Liver (tissue), 9 donors: ENCODE measurements around the gene MARCHF6. TPM values are rescaled to one million over a fixed set of nuclear protein-coding genes. Genes with fewer than 3 reads are reported as not detected.

Experiments
- DNase-seq: peaks from one replicate; pipeline ENCODE4 v3.0.0-alpha.2; 2017; ENCODE audit warnings: low spot score
- H3K27ac ChIP-seq, 2 donors: one replicate each; pipeline ENCODE4 v1.7.0; 2013; ENCODE audit warnings: inconsistent platforms in 2 of 2, low read length in 2 of 2, control low read depth in 1 of 2, low read depth in 1 of 2, mild to moderate bottlenecking in 1 of 2
- H3K27me3 ChIP-seq, 4 donors: one replicate each; pipeline versions ENCODE4 v1.6.1 to v1.7.0; 2013; ENCODE audit warnings: low read length in 3 of 4, inconsistent platforms in 1 of 4, mild to moderate bottlenecking in 1 of 4, moderate library complexity in 1 of 4; ENCODE audit not compliant: control insufficient read depth in 4 of 4, insufficient read depth in 4 of 4
- H3K36me3 ChIP-seq, 4 donors: one replicate each; pipeline versions ENCODE4 v1.6.1 to v1.7.0; 2013; ENCODE audit warnings: low read length in 3 of 4, mild to moderate bottlenecking in 3 of 4, low read depth in 1 of 4, moderate library complexity in 1 of 4; ENCODE audit not compliant: control insufficient read depth in 4 of 4, insufficient read depth in 3 of 4
- H3K4me1 ChIP-seq, 4 donors: one replicate each; pipeline versions ENCODE4 v1.6.1 to v1.7.0; 2013; ENCODE audit warnings: low read length in 3 of 4, mild to moderate bottlenecking in 3 of 4, moderate library complexity in 1 of 4; ENCODE audit not compliant: control insufficient read depth in 4 of 4, insufficient read depth in 4 of 4
- H3K4me3 ChIP-seq, 3 donors: one replicate each; pipeline versions ENCODE4 v1.6.1 to v1.7.0; 2013; ENCODE audit warnings: low read length in 3 of 3, control low read depth in 1 of 3, low read depth in 1 of 3, mild to moderate bottlenecking in 1 of 3
- H3K9ac ChIP-seq, 2 donors: one replicate each; pipeline ENCODE4 v1.7.0; 2013; ENCODE audit warnings: low read length in 2 of 2, mild to moderate bottlenecking in 2 of 2, moderate library complexity in 2 of 2, control low read depth in 1 of 2, low read depth in 1 of 2
- H3K9me3 ChIP-seq, 4 donors: one replicate each; pipeline versions ENCODE4 v1.6.1 to v1.7.0; 2013; ENCODE audit warnings: low read length in 3 of 4; ENCODE audit not compliant: control insufficient read depth in 4 of 4
- EGR1 ChIP-seq, 2 donors: IDR thresholded peaks; 2 replicates each; pipeline ENCODE4 v1.6.1; 2016 to 2018; ENCODE audit warnings: antibody characterized with exemption in 2 of 2, low read depth in 2 of 2
- FOXA2 ChIP-seq: IDR thresholded peaks from 2 replicates; pipeline ENCODE4 v1.6.1; 2016; ENCODE audit warnings: antibody characterized with exemption
- GABPA ChIP-seq, 2 donors: IDR thresholded peaks in 1 of 2; conservative IDR thresholded peaks in 1 of 2; 2 replicates each; pipeline ENCODE4 v1.6.1; 2016; ENCODE audit warnings: antibody characterized with exemption in 2 of 2, mild to moderate bottlenecking in 1 of 2, moderate library complexity in 1 of 2
- HNF4A ChIP-seq, 2 donors: conservative IDR thresholded peaks; 2 replicates each; pipeline ENCODE4 v1.6.1; 2016; ENCODE audit warnings: antibody characterized with exemption in 2 of 2, mild to moderate bottlenecking in 2 of 2
- RXRA ChIP-seq, 2 donors: IDR thresholded peaks; 2 replicates each; pipeline ENCODE4 v1.6.1; 2017 to 2018; ENCODE audit warnings: antibody characterized with exemption in 2 of 2, mild to moderate bottlenecking in 1 of 2
- SP1 ChIP-seq: IDR thresholded peaks from 2 replicates; pipeline ENCODE4 v1.6.1; 2018; ENCODE audit warnings: antibody characterized with exemption, mild to moderate bottlenecking
- TAF1 ChIP-seq: conservative IDR thresholded peaks from 2 replicates; pipeline ENCODE4 v1.6.1; 2016; ENCODE audit warnings: antibody characterized with exemption, mild to moderate bottlenecking
- WGBS: extraction: QIAGEN DNeasy Blood & Tissue Kit; methylation state at CpG from one replicate; pipeline ENCODE4 v1.1.7; 2013; 5-methylcytosine and 5-hydroxymethylcytosine counted together
- polyA plus RNA-seq, 2 donors: library from polyadenylated mRNA; stranded (reverse) in 1 of 2; unstranded in 1 of 2; fragments of 200-250 nt in 1 of 2; fragments of >200 nt in 1 of 2; fragmentation: Nextera tagmentation in 1 of 2; extraction: Ambion mirVana in 1 of 2; gene quantifications; one replicate each; pipeline versions ENCODE4 v1.2.1 to v1.2.3, GENCODE V29; 2013 to 2015
- total RNA-seq, 2 donors: library from RNA; depleted of rRNA; stranded (reverse); fragments of >200 nt; gene quantifications; one replicate each; pipeline ENCODE4 v1.2.3, GENCODE V29; 2014
- TF ChIP-seq, protein P1 (sequence below): fragments of 150-350 bp; IDR thresholded peaks from 2 replicates; pipeline ENCODE4 v1.5.1; 2017; ENCODE audit warnings: improper control_type of control experiment, low read depth, low read length; ENCODE audit not compliant: missing input control
- TF ChIP-seq, protein P2 (sequence below): IDR thresholded peaks from 2 replicates; pipeline ENCODE4 v1.6.1; 2016; ENCODE audit warnings: antibody characterized with exemption
- TF ChIP-seq, protein P3 (sequence below): IDR thresholded peaks from 2 replicates; pipeline ENCODE4 v1.6.1; 2016; ENCODE audit warnings: antibody characterized with exemption, mild to moderate bottlenecking
- donor health status: healthy.
- donor health status: healthy.
- donor health status: healthy.
- donor health status: healthy.
- donor health status: healthy.

The MARCHF6 gene
- total and polyA plus RNA-seq, 4 donors: 20.6 to 77.7 (median 62.4) TPM

DNA sequence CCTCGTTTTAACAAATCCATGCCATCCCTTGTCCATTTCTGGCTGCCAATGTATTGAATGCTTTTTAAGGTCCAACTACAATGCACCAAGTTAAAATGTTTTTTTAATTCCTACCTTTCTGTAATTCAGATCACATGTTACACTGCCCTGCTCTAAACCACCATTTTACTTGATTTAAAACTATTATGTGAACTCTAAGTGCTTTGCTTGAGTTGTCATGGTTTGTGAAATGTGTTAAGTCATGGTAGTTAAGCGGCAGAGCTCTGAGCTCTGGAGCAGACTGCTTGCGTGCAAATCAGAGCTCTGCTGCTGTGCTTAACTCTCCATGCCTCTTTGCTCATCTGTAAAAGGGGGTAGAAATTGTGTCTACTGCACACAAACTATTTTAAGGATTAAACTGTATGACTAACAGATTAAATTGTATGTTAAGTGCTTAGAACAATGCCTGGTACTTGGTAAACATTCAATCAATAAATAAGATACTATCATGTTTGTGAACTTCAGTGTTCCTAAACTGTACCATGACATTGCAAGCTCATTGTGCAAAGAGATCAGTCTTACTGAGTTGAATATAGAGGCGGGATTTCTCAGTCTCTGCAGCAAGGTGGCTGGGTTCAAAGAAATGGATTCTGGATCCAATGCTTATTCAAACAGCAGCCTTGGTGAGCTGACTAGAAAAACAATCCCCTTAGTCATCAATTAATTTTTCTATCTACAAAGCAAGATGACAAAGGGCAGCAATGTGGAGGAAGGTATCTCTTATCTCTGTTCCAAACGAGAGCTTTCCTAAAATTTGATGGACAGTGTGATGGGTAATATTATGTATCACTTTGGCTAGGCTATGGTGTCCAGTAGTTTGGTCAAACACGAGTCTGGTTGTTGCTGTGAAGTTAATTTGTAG, 29.7 kb upstream of the MARCHF6 start:
- no peak overlapping the region for H3K9ac ChIP-seq
- WGBS: 72% methylated on average over 6 of the region's 6 CpGs
- H3K4me3 ChIP-seq: no peak overlapping the region
- H3K27ac ChIP-seq: no peak overlapping the region
- no peaks in the 10 kb centered on the region for H3K36me3 ChIP-seq
- no peaks in the 10 kb centered on the region for H3K9me3 ChIP-seq
- peaks cover 0 to 6% (median 3%) of the 10 kb centered on the region in 4 donors for H3K4me1 ChIP-seq
- no peak for DNase-seq
- no peaks in the 10 kb centered on the region for H3K27me3 ChIP-seq
- TF ChIP-seq HNF4A (conservative IDR thresholded peaks at IDR 0.05) (no peak), RXRA (IDR thresholded peaks at IDR 0.05) (peak in 1 of 2 donors; percentile 17), SP1 (no peak), GABPA (IDR thresholded peaks at IDR 0.05 in 1 of 2, conservative IDR thresholded peaks at IDR 0.05 in 1 of 2) (no peak)
- TF ChIP-seq, protein P1, sequence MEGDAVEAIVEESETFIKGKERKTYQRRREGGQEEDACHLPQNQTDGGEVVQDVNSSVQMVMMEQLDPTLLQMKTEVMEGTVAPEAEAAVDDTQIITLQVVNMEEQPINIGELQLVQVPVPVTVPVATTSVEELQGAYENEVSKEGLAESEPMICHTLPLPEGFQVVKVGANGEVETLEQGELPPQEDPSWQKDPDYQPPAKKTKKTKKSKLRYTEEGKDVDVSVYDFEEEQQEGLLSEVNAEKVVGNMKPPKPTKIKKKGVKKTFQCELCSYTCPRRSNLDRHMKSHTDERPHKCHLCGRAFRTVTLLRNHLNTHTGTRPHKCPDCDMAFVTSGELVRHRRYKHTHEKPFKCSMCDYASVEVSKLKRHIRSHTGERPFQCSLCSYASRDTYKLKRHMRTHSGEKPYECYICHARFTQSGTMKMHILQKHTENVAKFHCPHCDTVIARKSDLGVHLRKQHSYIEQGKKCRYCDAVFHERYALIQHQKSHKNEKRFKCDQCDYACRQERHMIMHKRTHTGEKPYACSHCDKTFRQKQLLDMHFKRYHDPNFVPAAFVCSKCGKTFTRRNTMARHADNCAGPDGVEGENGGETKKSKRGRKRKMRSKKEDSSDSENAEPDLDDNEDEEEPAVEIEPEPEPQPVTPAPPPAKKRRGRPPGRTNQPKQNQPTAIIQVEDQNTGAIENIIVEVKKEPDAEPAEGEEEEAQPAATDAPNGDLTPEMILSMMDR: no peak
- TF ChIP-seq, protein P2, sequence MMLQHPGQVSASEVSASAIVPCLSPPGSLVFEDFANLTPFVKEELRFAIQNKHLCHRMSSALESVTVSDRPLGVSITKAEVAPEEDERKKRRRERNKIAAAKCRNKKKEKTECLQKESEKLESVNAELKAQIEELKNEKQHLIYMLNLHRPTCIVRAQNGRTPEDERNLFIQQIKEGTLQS: no peak

DNA sequence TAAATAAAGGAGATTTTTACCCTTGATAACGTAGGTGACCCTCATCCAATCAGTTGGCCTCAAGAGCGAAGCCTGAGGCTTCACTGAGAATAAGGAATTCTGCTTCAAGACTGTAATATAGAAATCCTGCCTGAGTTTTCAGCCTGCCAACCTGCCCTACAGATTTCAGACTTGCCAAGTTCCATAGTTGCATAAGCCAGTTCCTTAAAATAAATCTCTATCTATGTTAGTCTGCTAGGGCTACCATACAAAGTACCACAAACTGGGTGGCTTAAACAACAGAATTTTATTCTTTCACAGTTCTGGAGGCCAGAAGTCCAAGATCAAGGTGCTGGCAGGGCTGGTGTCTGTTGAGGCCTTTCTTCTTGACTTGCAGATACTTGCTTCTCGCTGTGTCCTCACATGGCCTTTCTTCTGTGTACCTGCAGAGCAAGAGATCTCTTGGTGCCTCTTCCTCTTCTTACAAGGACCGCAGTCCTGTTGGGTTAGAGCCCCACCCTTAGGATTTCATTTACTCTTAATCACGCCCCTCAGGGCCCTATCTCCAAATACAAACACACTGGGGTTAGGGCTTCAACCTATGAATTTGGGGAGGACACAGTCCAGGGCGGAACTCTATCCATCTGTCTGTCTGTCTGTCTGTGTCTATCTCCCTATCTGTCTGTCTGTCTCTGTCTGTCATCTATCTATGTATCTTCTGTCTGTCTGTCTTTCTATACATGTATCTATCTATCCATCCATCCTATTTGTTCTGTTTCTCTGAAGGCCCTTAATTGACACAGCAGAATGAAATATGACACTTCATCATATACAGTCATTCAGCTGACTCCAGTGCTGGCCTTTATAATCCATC, 28.8 kb upstream of the MARCHF6 start:
- no peak overlapping the region for H3K9ac ChIP-seq
- TF ChIP-seq, protein P3, sequence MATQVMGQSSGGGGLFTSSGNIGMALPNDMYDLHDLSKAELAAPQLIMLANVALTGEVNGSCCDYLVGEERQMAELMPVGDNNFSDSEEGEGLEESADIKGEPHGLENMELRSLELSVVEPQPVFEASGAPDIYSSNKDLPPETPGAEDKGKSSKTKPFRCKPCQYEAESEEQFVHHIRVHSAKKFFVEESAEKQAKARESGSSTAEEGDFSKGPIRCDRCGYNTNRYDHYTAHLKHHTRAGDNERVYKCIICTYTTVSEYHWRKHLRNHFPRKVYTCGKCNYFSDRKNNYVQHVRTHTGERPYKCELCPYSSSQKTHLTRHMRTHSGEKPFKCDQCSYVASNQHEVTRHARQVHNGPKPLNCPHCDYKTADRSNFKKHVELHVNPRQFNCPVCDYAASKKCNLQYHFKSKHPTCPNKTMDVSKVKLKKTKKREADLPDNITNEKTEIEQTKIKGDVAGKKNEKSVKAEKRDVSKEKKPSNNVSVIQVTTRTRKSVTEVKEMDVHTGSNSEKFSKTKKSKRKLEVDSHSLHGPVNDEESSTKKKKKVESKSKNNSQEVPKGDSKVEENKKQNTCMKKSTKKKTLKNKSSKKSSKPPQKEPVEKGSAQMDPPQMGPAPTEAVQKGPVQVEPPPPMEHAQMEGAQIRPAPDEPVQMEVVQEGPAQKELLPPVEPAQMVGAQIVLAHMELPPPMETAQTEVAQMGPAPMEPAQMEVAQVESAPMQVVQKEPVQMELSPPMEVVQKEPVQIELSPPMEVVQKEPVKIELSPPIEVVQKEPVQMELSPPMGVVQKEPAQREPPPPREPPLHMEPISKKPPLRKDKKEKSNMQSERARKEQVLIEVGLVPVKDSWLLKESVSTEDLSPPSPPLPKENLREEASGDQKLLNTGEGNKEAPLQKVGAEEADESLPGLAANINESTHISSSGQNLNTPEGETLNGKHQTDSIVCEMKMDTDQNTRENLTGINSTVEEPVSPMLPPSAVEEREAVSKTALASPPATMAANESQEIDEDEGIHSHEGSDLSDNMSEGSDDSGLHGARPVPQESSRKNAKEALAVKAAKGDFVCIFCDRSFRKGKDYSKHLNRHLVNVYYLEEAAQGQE: no peak
- TF ChIP-seq TAF1 (no peak), HNF4A (conservative IDR thresholded peaks at IDR 0.05) (no peak), FOXA2 (no peak), EGR1 (IDR thresholded peaks at IDR 0.05; ENCODE audit: low read depth in 2 of 2) (no peak)
- no peaks in the 10 kb centered on the region for H3K27me3 ChIP-seq
- 93% methylated on average over 6 of the region's 6 CpGs for WGBS
- H3K9me3 ChIP-seq: no peaks in the 10 kb centered on the region
- no peak overlapping the region for H3K4me3 ChIP-seq
- no peak for DNase-seq
- H3K36me3 ChIP-seq: no peaks in the 10 kb centered on the region
- H3K4me1 ChIP-seq: peaks cover 2 to 11% (median 5%) of the 10 kb centered on the region in 4 donors
- no peak overlapping the region for H3K27ac ChIP-seq
